ENCODE results near the gene SUFU.
"Not testable (repeated sequence)": the region's sequence is repeated elsewhere in the genome, so short reads cannot be mapped to it uniquely, and the experiment has no call there.

The SUFU gene

GRCh38 chr10:102657984-102658724, 154.4 kb downstream of the SUFU start:
- TF ChIP-seq CTCF (IDR thresholded peaks at IDR 0.05; ENCODE audit: unreplicated experiment in 3 of 3): no peak
- peaks cover 23% of the 10 kb centered on the region for H3K4me1 Mint-ChIP-seq
- peak overlapping the region in 2 of 3 experiments; percentile 57 to 73 for H3K27ac Mint-ChIP-seq
- H3K4me3 Mint-ChIP-seq: no peak overlapping the region
- no peaks in the 10 kb centered on the region for H3K27me3 Mint-ChIP-seq (ENCODE audit: low read depth)
- peaks cover 32% of the 10 kb centered on the region for H3K36me3 Mint-ChIP-seq (ENCODE audit: low read depth)
- H3K9me3 Mint-ChIP-seq: no peaks in the 10 kb centered on the region

GRCh38 chr10:102658802-102659201, 155.0 kb downstream of the SUFU start:
- Mint-ChIP-seq H3K27me3 (ENCODE audit: low read depth) (no peaks in the 10 kb centered on the region), H3K9me3 (no peaks in the 10 kb centered on the region), H3K36me3 (ENCODE audit: low read depth) (peaks cover 26% of the 10 kb centered on the region), H3K27ac (no peak overlapping the region), H3K4me1 (peaks cover 16% of the 10 kb centered on the region), H3K4me3 (no peak overlapping the region)
- no peak for TF ChIP-seq CTCF (IDR thresholded peaks at IDR 0.05; ENCODE audit: unreplicated experiment in 3 of 3)

- no peak for TF ChIP-seq CTCF (IDR thresholded peaks at IDR 0.05; ENCODE audit: unreplicated experiment in 3 of 3)
- Mint-ChIP-seq H3K4me3 (no peak overlapping the region), H3K9me3 (no peaks in the 10 kb centered on the region), H3K27me3 (ENCODE audit: low read depth) (no peaks in the 10 kb centered on the region), H3K27ac (peak overlapping the region; percentile 61 to 90 (median 88)), H3K4me1 (peaks cover 24% of the 10 kb centered on the region), H3K36me3 (ENCODE audit: low read depth) (peaks cover 16% of the 10 kb centered on the region)
Measured at GRCh38 chr10:102660888-102661657, 157.3 kb downstream of the SUFU start.

GRCh38 chr10:102661658-102662028, 157.9 kb downstream of the SUFU start:
- Mint-ChIP-seq H3K9me3 (no peaks in the 10 kb centered on the region), H3K36me3 (ENCODE audit: low read depth) (peaks cover 11% of the 10 kb centered on the region), H3K4me1 (peaks cover 28% of the 10 kb centered on the region), H3K27ac (peak overlapping the region; percentile 39 to 71 (median 61)), H3K27me3 (ENCODE audit: low read depth) (no peaks in the 10 kb centered on the region), H3K4me3 (no peak overlapping the region)
- TF ChIP-seq CTCF (IDR thresholded peaks at IDR 0.05; ENCODE audit: unreplicated experiment in 3 of 3): no peak

- no peaks in the 10 kb centered on the region for H3K36me3 Mint-ChIP-seq (ENCODE audit: low read depth)
- TF ChIP-seq CTCF (IDR thresholded peaks at IDR 0.05; ENCODE audit: unreplicated experiment in 3 of 3): no peak
Measured at GRCh38 chr10:102665904-102666509, 162.2 kb downstream of the SUFU start.

GRCh38 chr10:102667411-102667810, 163.6 kb downstream of the SUFU start:
- not testable (repeated sequence) for H3K9me3 Mint-ChIP-seq; H3K27me3 Mint-ChIP-seq (ENCODE audit: low read depth); H3K4me3 Mint-ChIP-seq; H3K36me3 Mint-ChIP-seq (ENCODE audit: low read depth)
- Mint-ChIP-seq H3K27ac (peak overlapping the region; percentile 87 to 92 (median 89)), H3K4me1 (peaks cover 43% of the 10 kb centered on the region)

More at GRCh38 chr10:102665904-102666509, 162.2 kb downstream of the SUFU start:
- Mint-ChIP-seq H3K27me3 (ENCODE audit: low read depth) (no peaks in the 10 kb centered on the region), H3K4me3 (no peak overlapping the region), H3K27ac (peak overlapping the region; percentile 80 to 98 (median 92)), H3K4me1 (peaks cover 46% of the 10 kb centered on the region), H3K9me3 (no peaks in the 10 kb centered on the region)

Data from nephron (organoid).